Panc1 (cell line): Measurements from ENCODE around the gene AMFR. TPM values are rescaled to one million over a fixed set of nuclear protein-coding genes. Genes with fewer than 3 reads are reported as not detected.

Source experiments
- ATAC-seq: fragments of 200-7000 bp; cut with Tn5 transposase; 2 replicates; pipeline ENCODE4 v1.9.1; 2020; ENCODE audit warnings: mild to moderate bottlenecking, moderate library complexity
- BruUV-seq: library from RNA; stranded (reverse); fragments of 400-500 nt; replicated peaks from 2 replicates; lab custom pipeline; 2021; lab: Mats Ljungman, UMichigan
- CTCF ChIA-PET: fragments of 300-600 bp; sonication (Branson Sonifier 250); formaldehyde crosslinking; loops from one replicate; lab custom pipeline; 2022; ENCODE audit warnings: antibody characterized with exemption; lab: Charles Lee
- POLR2A ChIA-PET: fragments of 300-600 bp; sonication (Branson Sonifier 250); formaldehyde crosslinking; loops from one replicate; lab custom pipeline; 2022; ENCODE audit warnings: antibody characterized with exemption; lab: Charles Lee
- DNase-seq: peaks from one replicate; pipeline ENCODE4 v3.0.0-alpha.2; 2010; ENCODE audit warnings: low read depth, low spot score
- H3K27ac ChIP-seq: 2 replicates; pipeline ENCODE4 v1.5.1; 2011; ENCODE audit warnings: mild to moderate bottlenecking, low read length, inconsistent platforms
- H3K27me3 ChIP-seq: fragments of 200-500 bp; sonication (Bioruptor generic); 2 replicates; pipeline ENCODE4 v1.6.0; 2014; ENCODE audit warnings: low read length, inconsistent platforms; ENCODE audit not compliant: control insufficient read depth, insufficient read depth
- H3K36me3 ChIP-seq: fragments of 200-500 bp; sonication (Bioruptor generic); 2 replicates; pipeline ENCODE4 v1.5.1; 2014; ENCODE audit warnings: inconsistent platforms, mild to moderate bottlenecking, low read length, moderate library complexity; ENCODE audit not compliant: control insufficient read depth, insufficient read depth
- H3K4me1 ChIP-seq: 2 replicates; pipeline ENCODE4 v1.5.1; 2011; ENCODE audit warnings: inconsistent platforms, mild to moderate bottlenecking, low read length, moderate library complexity; ENCODE audit not compliant: control insufficient read depth, insufficient read depth
- H3K4me3 ChIP-seq, 2 experiments: 2 replicates each; pipeline ENCODE4 v1.5.1; 2011 to 2012; ENCODE audit warnings: low read depth in 2 of 2, low read length in 2 of 2, mild to moderate bottlenecking in 2 of 2, inconsistent platforms in 1 of 2, moderate library complexity in 1 of 2
- H3K9me3 ChIP-seq: fragments of 200-500 bp; sonication (Bioruptor generic); 2 replicates; pipeline ENCODE4 v1.5.1; 2014; ENCODE audit warnings: low read depth, mild to moderate bottlenecking, inconsistent platforms, low read length, moderate library complexity; ENCODE audit not compliant: control insufficient read depth, insufficient read depth
- CTCF ChIP-seq: fragments of 450-650 bp; IDR thresholded peaks from 2 replicates; pipeline ENCODE4 v1.5.1; 2017; ENCODE audit warnings: mild to moderate bottlenecking
- POLR2AphosphoS5 ChIP-seq: IDR thresholded peaks from 2 replicates; pipeline ENCODE4 v1.6.1; 2012; ENCODE audit warnings: mild to moderate bottlenecking, low read depth, low read length, moderate library complexity
- REST ChIP-seq, 2 experiments: IDR thresholded peaks; 2 replicates each; pipeline ENCODE4 v1.6.1; 2011 to 2012; ENCODE audit warnings: low read depth in 2 of 2, control low read depth in 1 of 2, low read length in 1 of 2, mild to moderate bottlenecking in 1 of 2, moderate library complexity in 1 of 2; ENCODE audit not compliant: insufficient read depth in 1 of 2
- SIN3A ChIP-seq: IDR thresholded peaks from 2 replicates; pipeline ENCODE4 v1.6.1; 2012; ENCODE audit warnings: low read depth, mild to moderate bottlenecking, low read length, moderate library complexity, borderline replicate concordance; ENCODE audit not compliant: insufficient read depth
- TCF7L2 ChIP-seq: IDR thresholded peaks from 2 replicates; pipeline ENCODE4 v1.6.1; 2011; ENCODE audit warnings: mild to moderate bottlenecking, low read depth, low read length, inconsistent platforms
- in situ Hi-C: cut with HindIII; loops from 2 replicates; pipeline ENCODE4 v1.10.0; 2016; ENCODE audit warnings: low sequenced_read_pairs, low pct_unique_long_range_greater_than_20kb
- intact Hi-C: fragments of 100-400 bp; cut with micrococcal nuclease; formaldehyde crosslinking; loops from one replicate; pipeline ENCODE4 v1.10.0; 2022; ENCODE audit not compliant: unreplicated experiment
- total RNA-seq: library from RNA; stranded (reverse); gene quantifications from one replicate; pipeline ENCODE4 v1.2.1, GENCODE V29; 2021; ENCODE audit not compliant: unreplicated experiment

The AMFR gene
- total RNA-seq, 1 experiment from 2014 or later = 89.6 TPM

GRCh38 chr16:56411123-56411522 is 14.2 kb downstream of the AMFR start:
- Histone ChIP-seq H3K27ac (no peak overlapping the region), H3K9me3 (no peaks in the 10 kb centered on the region), H3K36me3 (no peaks in the 10 kb centered on the region; the same call in none of the 2 replicates), H3K4me3 (no peak overlapping the region), H3K4me1 (no peaks in the 10 kb centered on the region), H3K27me3 (no peaks in the 10 kb centered on the region)
- in situ Hi-C loops (no loop called here), intact Hi-C loops (no loop called here)
- DNase-seq (no peak), ATAC-seq (no peak)
- ChIA-PET CTCF (no interaction called here), POLR2A (no interaction called here)
- TF ChIP-seq REST (IDR thresholded peaks at IDR 0.05; ENCODE audit: insufficient read depth in 1 of 2, low read depth in 2 of 2, low read length in 1 of 2) (no peak), CTCF (no peak), POLR2AphosphoS5 (no peak)
- BruUV-seq = no TSS peak

DNA sequence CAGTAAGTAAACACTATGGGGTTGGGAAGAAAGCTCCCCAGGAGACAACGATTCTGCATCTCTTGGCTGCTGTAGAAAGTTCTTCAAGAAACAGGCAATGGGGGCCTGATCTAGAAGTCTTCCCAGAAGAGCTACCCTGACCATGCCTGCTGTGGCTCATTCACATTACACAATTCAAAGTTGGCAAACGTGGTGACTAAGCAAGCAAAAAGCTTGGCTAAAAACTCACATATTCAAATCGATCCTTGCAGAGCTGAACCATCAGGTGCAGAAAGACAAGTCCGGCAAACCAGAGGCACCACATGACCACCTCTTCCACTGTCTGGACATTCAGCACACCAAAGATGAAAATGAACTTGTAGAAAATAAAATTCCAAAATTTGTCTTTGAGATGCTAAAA is 16.1 kb downstream of the AMFR start:
- DNase-seq = no peak
- no TSS peak for BruUV-seq
- Histone ChIP-seq H3K27ac (no peak overlapping the region), H3K4me1 (no peaks in the 10 kb centered on the region), H3K27me3 (no peaks in the 10 kb centered on the region), H3K4me3 (no peak overlapping the region), H3K36me3 (peaks cover 3% of the 10 kb centered on the region), H3K9me3 (no peaks in the 10 kb centered on the region)
- ChIA-PET CTCF (no interaction called here), POLR2A (no interaction called here)
- in situ Hi-C loops (no loop called here), intact Hi-C loops (no loop called here)
- no peak for TF ChIP-seq REST (IDR thresholded peaks at IDR 0.05; ENCODE audit: insufficient read depth in 1 of 2, low read depth in 2 of 2, low read length in 1 of 2)
- TF ChIP-seq POLR2AphosphoS5 = no peak
- no peak for TF ChIP-seq TCF7L2
- TF ChIP-seq CTCF = no peak
- TF ChIP-seq SIN3A = no peak
- no peak for ATAC-seq
